ENCODE results near the gene CC2D2A.

DNA sequence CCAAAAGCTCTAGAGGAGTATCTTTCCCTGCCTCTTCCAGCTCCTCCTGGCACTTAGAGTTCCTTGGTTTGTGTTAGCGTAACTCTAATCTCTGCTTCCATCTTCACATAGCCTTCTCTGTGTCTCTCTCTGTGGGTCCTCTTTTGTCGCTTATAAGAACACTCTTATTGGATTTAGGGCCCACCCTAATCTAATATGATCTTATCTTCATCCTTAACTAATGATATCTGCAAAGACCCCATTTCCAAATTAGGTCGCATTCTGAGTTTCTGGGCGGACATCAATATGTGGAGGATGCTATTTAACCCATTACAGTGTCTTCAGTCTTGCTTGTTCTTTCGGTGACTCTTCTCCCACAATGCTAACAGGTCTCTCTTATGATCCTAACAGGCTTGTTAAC, 72.3 kb downstream of the CC2D2A start:
- TF ChIP-seq POLR2AphosphoS5 (IDR thresholded peaks at IDR 0.05; ENCODE audit: borderline replicate concordance, low read depth, low read length) (no peak), EZH2 (IDR thresholded peaks at IDR 0.05) (no peak)
